Mesendoderm (in vitro differentiated cells): ENCODE measurements around the gene DPM1.
"Not testable (repeated sequence)": the region's sequence is repeated elsewhere in the genome, so short reads cannot be mapped to it uniquely, and the experiment has no call there.

Source experiments
- DNase-seq: peaks from one replicate; pipeline ENCODE4 v3.0.0; 2013
- H2AK5ac ChIP-seq: 2 replicates; pipeline ENCODE4 v1.6.1; 2013; ENCODE audit warnings: low read length, inconsistent platforms
- H2BK120ac ChIP-seq: 2 replicates; pipeline ENCODE4 v1.6.1; 2013; ENCODE audit warnings: low read depth, mild to moderate bottlenecking, low read length, moderate library complexity, mixed read lengths
- H2BK15ac ChIP-seq: replicated peaks from 2 replicates; pipeline ENCODE4 v1.6.1; 2013; ENCODE audit warnings: low read depth, mild to moderate bottlenecking, moderate library complexity
- H2BK5ac ChIP-seq: 2 replicates; pipeline ENCODE4 v1.6.1; 2013; ENCODE audit warnings: low read length, inconsistent platforms
- H3K18ac ChIP-seq: 2 replicates; pipeline ENCODE4 v1.6.1; 2013; ENCODE audit warnings: mild to moderate bottlenecking, low read length, mixed read lengths
- H3K23ac ChIP-seq: one replicate; pipeline ENCODE4 v1.6.1; 2013; ENCODE audit warnings: low read length
- H3K27ac ChIP-seq: 2 replicates; pipeline ENCODE4 v1.5.1; 2013; ENCODE audit warnings: low read depth, mild to moderate bottlenecking, inconsistent platforms, low read length, moderate library complexity
- H3K27me3 ChIP-seq: 2 replicates; pipeline ENCODE4 v1.6.1; 2013; ENCODE audit warnings: low read length, control low read depth, mild to moderate bottlenecking, inconsistent platforms; ENCODE audit not compliant: insufficient read depth, poor library complexity
- H3K36me3 ChIP-seq: 2 replicates; pipeline ENCODE4 v1.6.1; 2013; ENCODE audit warnings: low read length, inconsistent platforms; ENCODE audit not compliant: control insufficient read depth, insufficient read depth
- H3K4ac ChIP-seq: one replicate; pipeline ENCODE4 v1.6.1; 2013; ENCODE audit warnings: low read depth, mild to moderate bottlenecking, low read length, moderate library complexity
- H3K4me1 ChIP-seq: 2 replicates; pipeline ENCODE4 v1.6.1; 2013; ENCODE audit warnings: low read depth, low read length, inconsistent platforms; ENCODE audit not compliant: control insufficient read depth
- H3K4me2 ChIP-seq: 2 replicates; pipeline ENCODE4 v1.6.1; 2013; ENCODE audit warnings: low read length
- H3K4me3 ChIP-seq: 2 replicates; pipeline ENCODE4 v1.5.1; 2013; ENCODE audit warnings: mild to moderate bottlenecking, low read length
- H3K56ac ChIP-seq: one replicate; pipeline ENCODE4 v1.6.1; 2013; ENCODE audit warnings: low read length
- H3K79me1 ChIP-seq: 2 replicates; pipeline ENCODE4 v1.6.1; 2013; ENCODE audit warnings: low read length, inconsistent platforms
- H3K79me2 ChIP-seq: 2 replicates; pipeline ENCODE4 v1.6.1; 2013; ENCODE audit warnings: mild to moderate bottlenecking, low read length; ENCODE audit not compliant: control insufficient read depth, insufficient read depth
- H3K9ac ChIP-seq: 2 replicates; pipeline ENCODE4 v1.6.1; 2013; ENCODE audit warnings: low read length, inconsistent platforms
- H4K5ac ChIP-seq: one replicate; pipeline ENCODE4 v1.6.1; 2013; ENCODE audit warnings: low read length
- H4K8ac ChIP-seq: one replicate; pipeline ENCODE4 v1.6.1; 2013; ENCODE audit warnings: low read depth, mild to moderate bottlenecking, control low read depth, low read length, moderate library complexity
- WGBS: extraction: QIAGEN DNeasy Blood & Tissue Kit; methylation state at CpG from one replicate; pipeline ENCODE4 v1.1.7; 2013; ENCODE audit warnings: low lambda C conversion rate, missing lambda C conversion rate; ENCODE audit not compliant: insufficient coverage; ENCODE audit errors: extremely low coverage; 5-methylcytosine and 5-hydroxymethylcytosine counted together

DPM1 gene

GRCh38 chr20:50978533-50978932, 20.2 kb upstream of the DPM1 start:
- not testable (repeated sequence) for H3K27ac ChIP-seq, H3K4me3 ChIP-seq, H3K79me1 ChIP-seq, H3K27me3 ChIP-seq, H2BK120ac ChIP-seq, H4K5ac ChIP-seq, H3K4me2 ChIP-seq, H2BK5ac ChIP-seq, H3K4me1 ChIP-seq, DNase-seq, H3K56ac ChIP-seq, H3K36me3 ChIP-seq, H3K23ac ChIP-seq, H3K4ac ChIP-seq, H2BK15ac ChIP-seq, H3K79me2 ChIP-seq, H3K18ac ChIP-seq, H2AK5ac ChIP-seq, H4K8ac ChIP-seq, H3K9ac ChIP-seq
- no CpG with 5 or more reads among the region's 4 CpGs for WGBS

GRCh38 chr20:50977066-50978021, 19.0 kb upstream of the DPM1 start:
- no peaks in the 10 kb centered on the region for H3K79me1 ChIP-seq
- no peak overlapping the region for H3K27ac ChIP-seq
- no peaks in the 10 kb centered on the region for H3K79me2 ChIP-seq
- no peaks in the 10 kb centered on the region for H3K36me3 ChIP-seq
- no peak overlapping the region for H3K4me2 ChIP-seq
- H3K56ac ChIP-seq = no peak overlapping the region
- H3K4me1 ChIP-seq = no peaks in the 10 kb centered on the region
- H3K23ac ChIP-seq = no peak overlapping the region
- no peak overlapping the region for H3K4me3 ChIP-seq
- no peak overlapping the region for H3K4ac ChIP-seq
- no peak for DNase-seq
- no peak overlapping the region for H3K9ac ChIP-seq
- no CpG with 5 or more reads among the region's 20 CpGs for WGBS
- H4K8ac ChIP-seq = no peak overlapping the region
- H4K5ac ChIP-seq = no peak overlapping the region
- no peak overlapping the region for H2BK5ac ChIP-seq
- H3K27me3 ChIP-seq = no peaks in the 10 kb centered on the region
- H2AK5ac ChIP-seq = no peak overlapping the region
- H2BK120ac ChIP-seq = no peak overlapping the region
- H2BK15ac ChIP-seq = no peak overlapping the region
- H3K18ac ChIP-seq = no peak overlapping the region

DNA sequence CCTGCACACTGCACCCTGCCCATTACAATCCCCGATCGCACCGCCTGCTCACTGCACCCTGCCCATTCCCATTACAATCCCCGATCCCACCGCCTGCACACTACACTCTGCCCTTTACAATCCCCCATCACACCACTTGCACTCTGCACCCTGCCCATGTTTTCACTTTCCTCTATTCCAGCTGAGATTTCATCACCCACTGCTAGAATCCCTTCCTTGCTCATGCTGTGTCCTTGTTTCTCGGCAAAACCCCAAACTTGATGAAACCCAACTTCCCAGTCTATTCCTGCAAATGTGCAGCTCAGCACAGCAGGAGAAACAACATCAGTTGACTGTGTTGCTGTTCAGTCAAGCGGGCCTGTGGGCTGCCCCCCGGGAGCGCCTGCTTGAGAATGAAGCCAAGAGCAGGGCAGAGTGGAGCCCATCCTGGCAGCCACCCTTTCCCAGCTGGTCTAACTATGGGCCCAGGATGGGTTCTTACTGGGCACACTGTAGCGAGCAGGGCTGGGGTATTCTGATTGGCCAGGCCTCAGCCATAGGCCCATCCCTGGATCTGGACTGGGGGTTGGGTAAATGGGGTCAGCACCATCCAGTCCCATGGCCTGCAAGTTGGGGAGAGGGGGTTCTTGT, 17.5 kb upstream of the DPM1 start:
- Histone ChIP-seq H3K4me3 (no peak overlapping the region), H3K4ac (no peak overlapping the region), H4K8ac (no peak overlapping the region), H3K79me2 (no peaks in the 10 kb centered on the region), H2BK5ac (no peak overlapping the region), H2BK15ac (no peak overlapping the region), H2BK120ac (no peak overlapping the region), H3K36me3 (no peaks in the 10 kb centered on the region), H3K23ac (no peak overlapping the region), H3K4me2 (no peak overlapping the region), H3K27me3 (no peaks in the 10 kb centered on the region), H3K27ac (no peak overlapping the region), H2AK5ac (no peak overlapping the region), H4K5ac (no peak overlapping the region), H3K56ac (no peak overlapping the region), H3K4me1 (no peaks in the 10 kb centered on the region), H3K18ac (no peak overlapping the region), H3K9ac (no peak overlapping the region), H3K79me1 (no peaks in the 10 kb centered on the region)
- no CpG with 5 or more reads among the region's 10 CpGs for WGBS
- DNase-seq = no peak

DNA sequence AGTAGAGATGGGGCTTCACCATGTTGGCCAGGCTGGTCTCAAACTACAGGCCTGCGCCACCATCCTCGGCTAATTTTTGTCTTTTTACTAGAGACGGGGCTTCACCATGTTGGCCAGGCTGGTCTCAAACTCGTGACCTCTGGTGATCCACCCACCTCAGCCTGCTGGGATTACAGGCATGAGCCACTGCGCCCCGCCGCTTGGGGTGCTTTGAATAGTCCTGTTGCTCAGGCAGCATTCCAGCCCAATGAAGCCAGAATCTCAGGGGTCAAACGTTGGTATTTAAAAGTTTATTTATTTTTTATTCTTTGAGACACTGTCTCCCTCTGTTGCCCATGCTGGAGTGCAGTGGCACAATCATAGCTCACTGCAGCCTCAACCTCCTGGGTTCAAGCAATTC, 11.6 kb upstream of the DPM1 start:
- Histone ChIP-seq H3K18ac (no peak overlapping the region), H3K56ac (no peak overlapping the region), H3K4me3 (no peak overlapping the region), H3K27me3 (no peaks in the 10 kb centered on the region), H3K4me2 (no peak overlapping the region), H4K5ac (no peak overlapping the region), H2BK120ac (no peak overlapping the region), H3K23ac (no peak overlapping the region), H3K4ac (no peak overlapping the region), H3K36me3 (no peaks in the 10 kb centered on the region), H3K9ac (no peak overlapping the region), H3K79me2 (no peaks in the 10 kb centered on the region), H4K8ac (no peak overlapping the region), H2AK5ac (no peak overlapping the region), H2BK15ac (no peak overlapping the region), H3K4me1 (no peaks in the 10 kb centered on the region), H2BK5ac (no peak overlapping the region), H3K79me1 (no peaks in the 10 kb centered on the region), H3K27ac (no peak overlapping the region)
- WGBS = no CpG with 5 or more reads among the region's 8 CpGs
- no peak for DNase-seq

- H4K8ac ChIP-seq = no peak overlapping the region
- no peak overlapping the region for H3K27ac ChIP-seq
These were observed 11.1 kb upstream of the DPM1 start for GRCh38 chr20:50969435-50969834.

More at GRCh38 chr20:50969435-50969834, 11.1 kb upstream of the DPM1 start:
- H3K56ac ChIP-seq = no peak overlapping the region
- H3K4ac ChIP-seq = no peak overlapping the region
- H3K79me2 ChIP-seq = no peaks in the 10 kb centered on the region
- no peak overlapping the region for H2BK120ac ChIP-seq
- no CpG with 5 or more reads among the region's 5 CpGs for WGBS
- no peak overlapping the region for H3K18ac ChIP-seq
- no peak overlapping the region for H3K23ac ChIP-seq
- H3K4me3 ChIP-seq = no peak overlapping the region
- H3K36me3 ChIP-seq = no peaks in the 10 kb centered on the region
- no peak overlapping the region for H2BK5ac ChIP-seq
- DNase-seq = no peak
- no peak overlapping the region for H3K4me2 ChIP-seq
- no peak overlapping the region for H2BK15ac ChIP-seq
- no peaks in the 10 kb centered on the region for H3K27me3 ChIP-seq
- H3K4me1 ChIP-seq = no peaks in the 10 kb centered on the region
- H3K79me1 ChIP-seq = no peaks in the 10 kb centered on the region
- H4K5ac ChIP-seq = no peak overlapping the region
- H2AK5ac ChIP-seq = no peak overlapping the region
- H3K9ac ChIP-seq = no peak overlapping the region
